ENCODE data around the gene NMRAL1.

NMRAL1 gene

DNA sequence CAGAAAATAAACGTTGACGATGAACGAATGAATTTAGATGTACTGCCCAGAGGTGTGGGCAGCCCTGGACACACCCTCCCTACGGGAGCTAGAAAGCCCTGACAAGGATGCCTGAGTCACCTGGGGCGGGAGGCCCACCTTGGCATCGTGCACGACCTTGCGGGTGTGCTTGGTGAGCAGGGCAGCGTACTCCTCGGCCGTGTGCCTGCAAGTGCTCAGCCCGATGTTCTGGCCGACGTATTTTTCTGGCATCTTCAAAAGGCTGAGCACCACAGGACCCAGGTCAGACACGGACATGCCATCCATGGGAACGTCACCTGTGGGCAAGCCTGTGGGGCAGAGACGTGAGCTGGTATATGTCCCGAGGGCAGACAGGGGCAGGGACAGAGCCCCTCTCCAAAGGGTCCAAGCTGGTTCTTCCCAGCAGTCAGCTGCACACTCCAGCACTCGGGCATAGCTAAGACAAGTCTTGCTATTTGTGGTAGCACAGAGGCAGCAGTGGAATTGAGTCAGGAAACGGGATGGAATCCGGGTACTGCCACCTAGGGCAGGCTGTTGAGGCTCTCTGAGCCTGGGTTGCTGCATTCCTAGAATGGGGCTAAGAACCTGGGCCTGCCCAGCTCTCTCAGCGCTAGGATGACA, 10.8 kb downstream of the NMRAL1 start:
- no peak for DNase-seq

DNA sequence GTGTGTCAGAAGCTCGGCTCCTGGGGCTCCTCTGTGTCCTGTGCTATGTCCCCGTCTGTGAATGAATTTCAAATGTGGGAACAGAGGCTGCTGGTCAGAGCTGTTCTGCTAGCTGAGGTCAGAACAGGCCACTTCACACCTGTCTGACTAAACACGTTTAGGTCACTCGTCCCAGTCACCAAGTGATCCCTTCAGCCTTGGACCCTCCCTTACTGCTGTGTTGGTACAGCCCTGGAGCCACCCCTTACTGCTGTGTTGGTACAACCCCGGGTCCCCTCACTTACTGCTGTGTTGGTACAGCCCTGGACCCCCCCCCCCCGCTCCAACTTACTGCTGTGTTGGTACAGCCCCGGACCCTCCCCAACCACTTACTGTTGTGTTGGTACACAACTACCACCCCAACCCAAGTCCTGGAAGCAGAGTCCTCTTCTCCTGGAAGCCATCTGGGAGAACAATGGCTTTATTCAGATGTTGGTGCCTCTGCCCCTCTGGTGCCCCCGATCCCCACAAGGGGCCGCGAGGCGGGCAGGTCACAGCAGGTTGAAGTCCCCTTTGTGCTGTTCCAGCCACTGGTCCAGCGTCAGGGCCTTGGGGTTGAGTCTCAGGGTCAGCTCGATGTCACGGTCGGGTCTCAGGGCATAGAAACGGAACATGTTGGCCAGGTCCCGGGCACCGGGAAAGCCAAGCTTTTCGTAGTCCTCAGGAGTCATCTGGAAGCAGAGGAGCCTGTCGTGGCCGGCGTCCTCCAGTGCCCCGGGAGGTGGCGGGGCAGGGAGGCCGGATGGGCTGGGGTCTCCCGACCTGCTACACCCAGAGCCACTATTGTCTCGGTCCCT, 13.0 kb downstream of the NMRAL1 start:
- DNase-seq, result no peak

- DNase-seq, result no peak
Observed at GRCh38 chr16:4460936-4461249, 13.5 kb downstream of the NMRAL1 start.

GRCh38 chr16:4455951-4456350, 18.5 kb downstream of the NMRAL1 start:
- no peak for DNase-seq

DNA sequence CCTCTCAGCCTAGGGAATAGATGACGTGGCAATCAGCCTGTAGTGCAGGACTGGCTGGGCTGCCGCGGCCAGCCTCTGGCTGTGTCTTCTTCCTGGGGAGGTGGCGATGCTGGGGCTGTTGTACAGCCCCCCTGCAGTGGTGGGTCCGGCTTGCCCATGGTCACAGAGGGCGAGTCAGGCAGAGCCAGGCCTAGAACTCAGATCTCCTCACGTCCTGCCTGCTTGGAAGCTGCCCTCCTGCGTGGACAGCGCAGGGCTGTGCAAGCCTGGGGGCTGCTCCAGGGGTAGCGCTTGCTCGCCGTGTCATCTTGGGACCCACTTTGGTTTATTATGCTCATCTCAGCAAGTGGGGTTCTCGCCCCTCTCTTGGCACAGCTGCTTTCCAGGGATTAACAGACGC, 19.3 kb downstream of the NMRAL1 start:
- DNase-seq, result no peak

DNA sequence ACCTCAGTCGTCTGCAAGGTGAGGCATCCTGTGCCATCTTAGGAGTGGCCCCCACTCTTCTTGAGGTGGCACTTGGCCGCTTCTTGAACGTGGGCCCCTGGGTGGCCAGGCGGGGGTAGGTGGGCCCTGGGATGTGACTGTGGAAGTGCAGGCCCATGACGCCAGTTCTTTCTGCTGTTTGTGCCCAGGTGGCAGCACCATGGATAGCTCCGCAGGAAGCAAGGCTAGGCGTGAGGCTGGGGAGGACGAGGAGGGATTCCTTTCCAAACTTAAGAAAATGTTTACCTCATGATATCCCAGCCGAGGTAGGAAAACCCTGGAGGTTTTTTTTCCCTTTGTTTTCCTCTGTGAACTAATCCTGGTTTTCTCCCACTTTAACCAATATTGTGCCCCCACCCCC, 19.8 kb downstream of the NMRAL1 start:
- DNase-seq, result no peak

GRCh38 chr16:4452674-4453073, 21.8 kb downstream of the NMRAL1 start:
- no peak for DNase-seq

DNA sequence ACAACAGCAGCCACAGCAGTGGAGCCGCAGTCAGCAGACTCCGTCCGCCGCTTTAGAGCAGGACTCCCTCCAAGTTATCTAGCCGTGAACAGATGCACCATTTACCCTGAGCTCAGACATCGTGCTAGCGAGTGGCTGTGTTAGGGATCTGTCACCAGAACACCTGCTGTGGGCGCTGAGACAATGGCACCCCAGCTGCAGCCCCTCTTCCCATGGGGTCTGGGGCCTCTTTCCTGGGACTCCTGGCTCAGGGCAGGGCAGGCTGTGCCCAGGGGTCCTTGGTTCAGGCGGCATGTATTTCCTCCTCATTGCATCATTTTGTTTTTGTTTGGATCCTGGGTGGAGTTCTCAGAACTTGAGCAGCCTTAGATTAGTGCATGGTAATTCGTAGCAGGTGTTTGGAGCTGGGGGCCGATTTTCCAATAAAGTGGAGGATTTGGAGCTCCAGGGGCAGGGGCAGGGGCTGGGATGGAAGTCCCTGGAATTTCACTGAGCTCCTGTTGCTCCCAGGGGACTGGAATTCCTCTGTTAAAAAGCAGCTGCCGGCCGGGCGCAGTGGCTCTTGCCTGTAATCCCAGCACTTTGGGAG, 23.4 kb downstream of the NMRAL1 start:
- DNase-seq, result no peak

GRCh38 chr16:4450430-4450829, 24.0 kb downstream of the NMRAL1 start:
- no peak for DNase-seq

- no peak for DNase-seq
Observed at GRCh38 chr16:4443986-4444385, 30.4 kb downstream of the NMRAL1 start.

DNA sequence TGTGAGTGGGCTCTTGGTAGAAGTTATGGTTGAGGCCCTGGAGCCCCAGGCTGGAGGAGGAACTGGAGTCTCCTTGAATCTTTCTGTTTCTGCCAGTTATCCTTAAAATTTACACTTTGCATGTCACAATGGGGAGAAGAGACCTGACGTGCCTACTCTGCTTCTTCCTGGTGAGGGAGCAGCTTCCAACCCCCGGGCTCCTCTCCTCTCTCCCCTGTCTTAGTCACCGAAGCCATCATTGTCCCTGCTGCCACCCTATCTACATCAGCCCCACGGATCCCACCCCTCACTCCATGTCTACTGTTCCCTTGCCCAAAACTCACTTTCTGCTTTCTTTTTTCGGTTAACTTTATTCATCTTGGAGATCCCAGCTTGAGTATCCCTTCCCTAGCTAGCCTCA, 31.2 kb downstream of the NMRAL1 start:
- no peak for DNase-seq

GRCh38 chr16:4442371-4442770, 32.1 kb downstream of the NMRAL1 start:
- no peak for DNase-seq

DNA sequence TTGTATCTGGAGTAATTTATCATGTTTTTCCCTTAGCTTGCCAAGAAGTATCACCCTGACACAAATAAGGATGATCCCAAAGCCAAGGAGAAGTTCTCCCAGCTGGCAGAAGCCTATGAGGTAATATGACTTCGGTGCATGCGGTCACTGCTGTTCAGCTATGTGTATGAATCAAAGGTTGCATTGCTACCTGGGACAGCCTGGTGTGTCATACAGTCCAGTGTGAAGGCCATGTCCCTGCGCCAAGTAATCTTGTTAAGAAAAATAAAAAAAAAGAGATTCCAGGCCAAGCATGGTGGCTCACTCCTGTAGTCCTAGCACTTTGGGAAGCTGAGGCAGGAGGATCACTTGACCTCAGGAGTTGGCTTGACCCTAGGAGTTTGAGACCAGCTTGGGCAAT, 37.1 kb downstream of the NMRAL1 start:
- DNase-seq, result no peak

- no peak for DNase-seq
Observed at GRCh38 chr16:4435337-4436067, 38.9 kb downstream of the NMRAL1 start.

- DNase-seq, result no peak
Observed at GRCh38 chr16:4433914-4434787, 40.3 kb downstream of the NMRAL1 start.

DNA sequence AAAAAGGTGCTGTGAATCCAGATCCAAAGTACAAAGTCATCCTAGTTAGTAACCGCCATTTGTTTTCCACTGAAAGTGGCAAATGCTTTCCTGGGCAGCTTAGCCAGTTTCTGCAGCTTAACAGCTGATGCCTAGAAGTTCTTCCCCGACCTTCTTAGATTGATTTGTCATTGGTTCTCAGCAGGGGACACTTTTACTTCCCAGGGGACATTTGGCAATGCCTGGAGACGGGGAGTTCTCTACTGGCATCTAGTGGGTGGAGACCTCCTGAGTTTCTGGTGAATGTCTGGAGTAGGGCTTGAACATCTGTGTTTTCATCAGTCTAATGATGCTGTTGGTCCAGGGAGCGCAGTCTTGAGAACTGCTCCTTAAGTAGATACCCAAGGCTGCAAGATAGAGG, 41.2 kb downstream of the NMRAL1 start:
- no peak for DNase-seq

DNA sequence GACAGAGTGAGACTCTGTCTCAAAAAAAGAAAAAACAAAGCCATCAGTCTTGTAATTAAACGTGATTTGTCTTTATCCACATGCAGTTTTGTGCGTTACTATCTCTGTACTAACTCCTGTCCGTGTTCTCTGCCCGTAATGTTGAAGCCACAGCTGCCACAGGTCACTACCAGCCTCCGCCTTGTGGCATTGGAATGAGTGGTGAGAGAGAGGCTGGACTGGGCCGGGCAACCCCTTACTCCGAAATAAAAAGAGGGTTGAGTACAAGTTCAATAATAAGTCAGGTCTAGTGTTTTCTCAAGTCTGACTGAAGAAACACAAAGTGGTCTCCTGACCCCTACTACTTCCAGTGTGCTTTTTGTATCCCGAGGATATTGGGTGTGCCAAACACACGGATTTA, 43.4 kb downstream of the NMRAL1 start:
- DNase-seq, result no peak

DNA sequence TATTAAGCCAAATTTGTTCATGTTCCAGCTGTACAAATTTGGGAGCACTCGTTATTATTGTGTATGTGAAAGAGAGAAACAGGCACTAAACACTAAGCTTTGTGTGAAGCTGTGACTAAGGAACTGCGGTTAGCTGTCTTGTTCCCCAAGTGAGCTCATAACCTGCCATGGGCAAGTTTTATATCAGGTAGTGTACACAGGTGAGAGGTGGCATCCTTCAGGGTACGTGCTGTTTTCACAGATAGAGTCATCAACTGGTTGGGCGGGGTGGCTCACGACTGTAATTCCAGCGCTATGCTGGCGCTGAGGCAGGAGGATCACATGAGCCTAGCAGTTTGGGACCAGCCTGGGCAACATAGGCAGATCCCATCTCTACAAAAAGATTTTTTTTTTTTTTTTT, 45.9 kb downstream of the NMRAL1 start:
- DNase-seq, result no peak

DNA sequence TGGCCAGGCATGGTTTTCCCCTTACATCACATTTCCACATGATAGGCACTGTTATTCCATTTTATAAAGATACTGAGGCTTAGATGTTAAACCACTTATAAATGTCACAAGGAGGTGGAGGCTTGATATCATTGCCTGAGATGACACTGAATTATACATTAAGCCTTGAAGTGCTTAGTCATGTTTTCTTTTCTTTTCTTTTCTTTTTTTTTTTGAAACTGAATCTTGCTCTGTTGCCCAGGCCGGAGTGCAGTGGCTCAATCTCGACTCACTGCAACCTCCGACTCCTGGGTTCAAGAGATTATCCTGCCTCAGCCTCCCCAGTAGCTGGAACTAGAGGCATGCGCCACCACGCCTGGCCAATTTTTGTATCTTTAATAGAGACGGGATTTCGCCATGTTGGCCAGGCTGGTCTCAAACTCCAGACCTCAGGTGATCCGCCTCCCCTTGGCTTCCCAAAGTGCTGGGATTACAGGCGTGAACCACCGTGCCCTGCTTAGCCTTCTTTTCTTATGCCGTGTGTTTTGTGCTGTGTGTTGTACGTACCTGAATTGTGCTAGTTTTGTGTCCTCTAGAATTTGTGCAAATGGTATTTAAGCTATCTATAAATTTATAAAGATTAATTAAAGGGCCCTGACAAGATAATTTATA, 47.6 kb downstream of the NMRAL1 start:
- no peak for DNase-seq

- no peak for DNase-seq
Observed at GRCh38 chr16:4426021-4426684, 48.3 kb downstream of the NMRAL1 start.

GRCh38 chr16:4425378-4426020, 48.9 kb downstream of the NMRAL1 start, which contains the start of gene DNAJA3:
TSS of gene DNAJA3 (plus strand) at chr16:4425868. CDS start at chr16:4425882, 14 bp downstream.
- peak; percentile 92 for DNase-seq
